Measurements from ENCODE around the gene KCNN2.

Gene KCNN2

GRCh38 chr5:114332925-114333324 lies 28.9 kb upstream of the KCNN2 start:
- no peak overlapping the region for H3K27ac ChIP-seq (ENCODE audit: low read depth, low read length)
- no peaks in the 10 kb centered on the region for H3K4me1 ChIP-seq (ENCODE audit: control insufficient read depth, insufficient read depth, low read length)
- no peaks in the 10 kb centered on the region for H3K36me3 ChIP-seq (ENCODE audit: control insufficient read depth, insufficient read depth, low read length)

GRCh38 chr5:114335391-114335790 lies 26.5 kb upstream of the KCNN2 start:
- Histone ChIP-seq H3K4me1 (ENCODE audit: control insufficient read depth, insufficient read depth, low read length) (no peaks in the 10 kb centered on the region), H3K27ac (ENCODE audit: low read depth, low read length) (no peak overlapping the region), H3K27me3 (ENCODE audit: control insufficient read depth, insufficient read depth, low read length) (no peaks in the 10 kb centered on the region), H3K9ac (ENCODE audit: low read length) (no peak overlapping the region), H3K36me3 (ENCODE audit: control insufficient read depth, insufficient read depth, low read length) (no peaks in the 10 kb centered on the region), H3K4me3 (ENCODE audit: low read length) (no peak overlapping the region)

More at GRCh38 chr5:114332925-114333324, 28.9 kb upstream of the KCNN2 start:
- H3K9ac ChIP-seq (ENCODE audit: low read length) = no peak overlapping the region
- no peaks in the 10 kb centered on the region for H3K27me3 ChIP-seq (ENCODE audit: control insufficient read depth, insufficient read depth, low read length)
- H3K4me3 ChIP-seq (ENCODE audit: low read length) = no peak overlapping the region

DNA sequence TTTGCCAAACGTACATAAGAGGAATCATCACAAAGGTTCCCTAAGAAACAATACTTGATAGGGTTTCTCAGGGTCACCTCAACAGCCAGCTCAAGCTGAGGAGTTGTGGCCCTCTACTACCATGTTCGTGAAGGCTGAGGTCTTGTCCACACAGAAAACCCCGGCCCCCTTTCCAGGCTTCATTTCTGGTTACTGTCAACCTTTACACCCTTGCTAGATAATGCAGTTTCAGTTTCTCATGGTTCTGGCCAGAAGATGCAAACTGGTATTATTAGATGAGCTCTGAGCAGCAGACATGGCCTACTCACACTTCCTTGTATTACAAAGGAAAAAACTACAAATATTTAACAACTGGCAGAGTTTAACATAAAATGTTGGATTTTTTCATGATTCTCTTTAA lies 22.8 kb upstream of the KCNN2 start:
- Histone ChIP-seq H3K4me3 (ENCODE audit: low read length) (no peak overlapping the region), H3K36me3 (ENCODE audit: control insufficient read depth, insufficient read depth, low read length) (no peaks in the 10 kb centered on the region), H3K27ac (ENCODE audit: low read depth, low read length) (no peak overlapping the region), H3K9ac (ENCODE audit: low read length) (no peak overlapping the region), H3K4me1 (ENCODE audit: control insufficient read depth, insufficient read depth, low read length) (no peaks in the 10 kb centered on the region), H3K27me3 (ENCODE audit: control insufficient read depth, insufficient read depth, low read length) (no peaks in the 10 kb centered on the region)

GRCh38 chr5:114346181-114346580 lies 15.7 kb upstream of the KCNN2 start:
- no peak overlapping the region for H3K27ac ChIP-seq (ENCODE audit: low read depth, low read length)
- H3K9ac ChIP-seq (ENCODE audit: low read length) = no peak overlapping the region
- no peaks in the 10 kb centered on the region for H3K27me3 ChIP-seq (ENCODE audit: control insufficient read depth, insufficient read depth, low read length)
- no peak overlapping the region for H3K4me3 ChIP-seq (ENCODE audit: low read length)
- no peaks in the 10 kb centered on the region for H3K36me3 ChIP-seq (ENCODE audit: control insufficient read depth, insufficient read depth, low read length)
- no peaks in the 10 kb centered on the region for H3K4me1 ChIP-seq (ENCODE audit: control insufficient read depth, insufficient read depth, low read length)

GRCh38 chr5:114355086-114355830 lies 6.6 kb upstream of the KCNN2 start:
- Histone ChIP-seq H3K27ac (ENCODE audit: low read depth, low read length) (no peak overlapping the region), H3K36me3 (ENCODE audit: control insufficient read depth, insufficient read depth, low read length) (no peaks in the 10 kb centered on the region), H3K27me3 (ENCODE audit: control insufficient read depth, insufficient read depth, low read length) (no peaks in the 10 kb centered on the region), H3K4me1 (ENCODE audit: control insufficient read depth, insufficient read depth, low read length) (no peaks in the 10 kb centered on the region), H3K4me3 (ENCODE audit: low read length) (no peak overlapping the region), H3K9ac (ENCODE audit: low read length) (no peak overlapping the region)

DNA sequence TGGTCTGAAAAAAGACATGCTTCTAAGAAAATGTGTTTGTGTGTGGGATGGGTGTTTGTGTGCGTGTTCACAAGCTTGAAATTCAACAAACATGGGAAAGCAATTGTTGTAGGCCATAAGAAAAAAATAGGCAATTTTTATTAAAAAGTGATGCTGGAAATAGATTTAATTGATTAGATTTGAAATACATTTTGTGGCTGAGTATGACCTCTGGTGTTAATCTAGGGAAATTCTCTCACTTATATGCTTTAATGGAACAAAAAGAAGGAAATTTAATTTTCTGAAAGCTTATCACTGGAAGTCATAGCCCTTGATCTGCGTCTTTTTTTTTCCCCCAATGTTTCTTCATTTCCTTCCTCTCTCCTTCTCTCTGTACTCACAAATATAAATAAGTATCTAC lies 3.5 kb upstream of the KCNN2 start:
- H3K4me1 ChIP-seq (ENCODE audit: control insufficient read depth, insufficient read depth, low read length) = no peaks in the 10 kb centered on the region
- no peak overlapping the region for H3K4me3 ChIP-seq (ENCODE audit: low read length)
- H3K27ac ChIP-seq (ENCODE audit: low read depth, low read length) = no peak overlapping the region
- no peak overlapping the region for H3K9ac ChIP-seq (ENCODE audit: low read length)
- no peaks in the 10 kb centered on the region for H3K27me3 ChIP-seq (ENCODE audit: control insufficient read depth, insufficient read depth, low read length)
- H3K36me3 ChIP-seq (ENCODE audit: control insufficient read depth, insufficient read depth, low read length) = no peaks in the 10 kb centered on the region

DNA sequence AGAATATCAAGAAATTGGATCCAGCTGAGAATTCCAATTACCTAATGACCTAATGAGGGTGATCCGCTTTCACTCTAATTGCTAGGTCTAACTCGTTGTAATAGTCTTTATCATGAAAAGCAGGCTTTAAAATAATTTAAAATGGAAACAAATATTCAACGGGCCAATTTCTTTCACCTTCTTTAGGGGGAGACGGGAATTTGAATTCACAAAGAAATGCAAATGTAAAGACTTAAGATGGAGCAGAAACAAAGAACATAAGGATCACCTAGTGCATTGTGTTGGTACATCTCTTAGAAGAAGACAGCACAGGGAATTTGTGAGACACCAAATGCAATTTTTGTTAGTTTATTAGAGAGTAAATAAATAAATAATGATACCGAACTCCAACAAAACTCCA lies 1.5 kb upstream of the KCNN2 start:
- H3K27ac ChIP-seq (ENCODE audit: low read depth, low read length) = no peak overlapping the region
- H3K36me3 ChIP-seq (ENCODE audit: control insufficient read depth, insufficient read depth, low read length) = no peaks in the 10 kb centered on the region
- peaks cover 4% of the 10 kb centered on the region for H3K27me3 ChIP-seq (ENCODE audit: control insufficient read depth, insufficient read depth, low read length)
- no peak overlapping the region for H3K9ac ChIP-seq (ENCODE audit: low read length)
- H3K4me1 ChIP-seq (ENCODE audit: control insufficient read depth, insufficient read depth, low read length) = no peaks in the 10 kb centered on the region
- H3K4me3 ChIP-seq (ENCODE audit: low read length) = peak overlapping the region; percentile 58

DNA sequence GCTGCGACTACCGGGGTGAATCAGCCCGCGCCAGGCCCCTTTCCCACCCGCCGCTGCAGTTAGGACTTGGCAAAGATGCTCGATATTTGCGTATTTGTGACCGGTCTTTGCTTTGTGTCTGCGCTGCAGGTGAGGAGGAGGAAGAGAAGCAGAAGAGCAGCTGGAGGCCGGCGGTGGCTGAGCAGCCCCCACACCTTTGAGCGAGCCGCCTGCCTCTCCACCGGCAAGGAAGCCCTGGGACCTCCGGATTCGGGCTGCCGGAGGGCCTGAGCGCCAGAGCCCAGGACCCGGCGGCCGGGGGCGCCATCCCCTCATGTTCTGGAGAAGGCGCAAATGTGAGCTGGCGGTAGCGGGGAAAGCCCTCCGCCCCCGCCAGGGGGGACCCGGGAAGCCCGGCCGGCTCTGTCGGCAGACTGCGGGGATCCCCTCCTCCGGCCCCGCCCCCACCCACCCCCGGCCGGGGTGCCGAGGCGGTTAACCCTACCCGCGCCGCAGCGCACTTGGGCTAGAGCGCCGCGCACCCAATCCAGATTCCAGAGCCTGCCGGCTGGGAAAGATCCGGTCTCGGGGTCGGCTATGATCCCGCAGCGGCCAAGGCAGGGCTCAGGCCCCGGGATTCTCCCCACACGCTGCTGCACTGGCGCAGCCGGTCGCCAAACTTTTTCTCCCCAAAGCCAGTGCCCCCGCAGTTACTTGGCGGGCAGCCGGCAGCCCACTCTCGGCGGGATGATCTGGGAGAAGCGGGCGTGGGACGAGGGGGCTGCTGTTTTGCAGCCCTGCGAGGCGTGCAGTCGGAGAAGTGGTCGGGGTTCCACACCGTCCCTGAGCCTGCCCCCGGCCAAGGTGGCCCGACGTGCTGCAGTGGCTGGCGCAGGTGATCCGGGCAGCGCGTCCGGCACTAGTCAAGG lies 800 bp upstream of the KCNN2 start:
- peaks cover 4% of the 10 kb centered on the region for H3K27me3 ChIP-seq (ENCODE audit: control insufficient read depth, insufficient read depth, low read length)
- H3K27ac ChIP-seq (ENCODE audit: low read depth, low read length) = peak overlapping the region; percentile 24

DNA sequence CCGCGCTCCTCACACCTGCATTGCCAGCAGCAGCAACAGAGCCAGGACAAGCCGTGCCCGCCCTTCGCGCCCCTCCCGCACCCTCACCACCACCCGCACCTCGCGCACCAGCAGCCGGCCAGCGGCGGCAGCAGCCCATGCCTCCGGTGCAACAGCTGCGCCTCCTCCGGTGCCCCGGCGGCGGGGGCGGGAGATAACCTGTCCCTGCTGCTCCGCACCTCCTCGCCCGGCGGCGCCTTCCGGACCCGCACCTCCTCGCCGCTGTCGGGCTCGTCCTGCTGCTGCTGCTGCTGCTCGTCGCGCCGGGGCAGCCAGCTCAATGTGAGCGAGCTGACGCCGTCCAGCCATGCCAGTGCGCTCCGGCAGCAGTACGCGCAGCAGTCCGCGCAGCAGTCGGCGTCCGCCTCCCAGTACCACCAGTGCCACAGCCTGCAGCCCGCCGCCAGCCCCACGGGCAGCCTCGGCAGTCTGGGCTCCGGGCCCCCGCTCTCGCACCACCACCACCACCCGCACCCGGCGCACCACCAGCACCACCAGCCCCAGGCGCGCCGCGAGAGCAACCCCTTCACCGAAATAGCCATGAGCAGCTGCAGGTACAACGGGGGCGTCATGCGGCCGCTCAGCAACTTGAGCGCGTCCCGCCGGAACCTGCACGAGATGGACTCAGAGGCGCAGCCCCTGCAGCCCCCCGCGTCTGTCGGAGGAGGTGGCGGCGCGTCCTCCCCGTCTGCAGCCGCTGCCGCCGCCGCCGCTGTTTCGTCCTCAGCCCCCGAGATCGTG lies 517 bp downstream of the KCNN2 start:
- Histone ChIP-seq H3K27ac (ENCODE audit: low read depth, low read length) (no peak overlapping the region), H3K4me3 (ENCODE audit: low read length) (peak overlapping the region; percentile 70), H3K9ac (ENCODE audit: low read length) (no peak overlapping the region), H3K36me3 (ENCODE audit: control insufficient read depth, insufficient read depth, low read length) (no peaks in the 10 kb centered on the region), H3K27me3 (ENCODE audit: control insufficient read depth, insufficient read depth, low read length) (peaks cover 4% of the 10 kb centered on the region), H3K4me1 (ENCODE audit: control insufficient read depth, insufficient read depth, low read length) (no peaks in the 10 kb centered on the region)

More for the DNA sequence above, 800 bp upstream of the KCNN2 start:
- Histone ChIP-seq H3K9ac (ENCODE audit: low read length) (peak overlapping the region; percentile 40), H3K36me3 (ENCODE audit: control insufficient read depth, insufficient read depth, low read length) (no peaks in the 10 kb centered on the region), H3K4me3 (ENCODE audit: low read length) (peak overlapping the region; percentile 70), H3K4me1 (ENCODE audit: control insufficient read depth, insufficient read depth, low read length) (no peaks in the 10 kb centered on the region)

DNA sequence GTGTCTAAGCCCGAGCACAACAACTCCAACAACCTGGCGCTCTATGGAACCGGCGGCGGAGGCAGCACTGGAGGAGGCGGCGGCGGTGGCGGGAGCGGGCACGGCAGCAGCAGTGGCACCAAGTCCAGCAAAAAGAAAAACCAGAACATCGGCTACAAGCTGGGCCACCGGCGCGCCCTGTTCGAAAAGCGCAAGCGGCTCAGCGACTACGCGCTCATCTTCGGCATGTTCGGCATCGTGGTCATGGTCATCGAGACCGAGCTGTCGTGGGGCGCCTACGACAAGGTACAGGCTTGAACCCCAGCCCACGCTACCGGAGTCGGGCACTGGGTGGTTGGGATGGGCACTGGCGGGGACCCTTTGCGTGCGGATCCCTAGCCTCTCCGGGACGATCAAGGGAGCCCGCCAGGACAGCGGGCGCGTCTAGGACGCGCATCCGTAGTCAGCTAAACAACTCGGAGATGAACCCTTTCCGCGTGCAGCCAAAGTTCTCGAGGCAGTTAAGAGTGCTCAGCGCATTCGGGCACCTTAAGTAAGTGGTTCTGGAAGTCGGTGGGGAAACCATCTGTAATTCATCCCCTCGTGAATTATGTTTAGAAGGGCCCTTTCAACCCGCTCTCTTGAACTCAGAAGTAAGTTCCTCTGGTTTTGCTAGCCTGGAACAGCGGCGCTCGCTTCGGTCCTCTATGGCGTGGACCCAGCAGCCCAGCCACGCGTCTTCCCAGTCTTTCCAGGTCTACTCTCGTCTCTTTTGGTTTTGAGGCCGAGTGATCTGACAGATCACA lies 1.3 kb downstream of the KCNN2 start:
- Histone ChIP-seq H3K4me1 (ENCODE audit: control insufficient read depth, insufficient read depth, low read length) (no peaks in the 10 kb centered on the region), H3K27me3 (ENCODE audit: control insufficient read depth, insufficient read depth, low read length) (peaks cover 4% of the 10 kb centered on the region), H3K36me3 (ENCODE audit: control insufficient read depth, insufficient read depth, low read length) (no peaks in the 10 kb centered on the region), H3K27ac (ENCODE audit: low read depth, low read length) (no peak overlapping the region), H3K9ac (ENCODE audit: low read length) (no peak overlapping the region), H3K4me3 (ENCODE audit: low read length) (peak overlapping the region; percentile 70)

- Histone ChIP-seq H3K27me3 (ENCODE audit: control insufficient read depth, insufficient read depth, low read length) (peaks cover 4% of the 10 kb centered on the region), H3K27ac (ENCODE audit: low read depth, low read length) (no peak overlapping the region), H3K4me1 (ENCODE audit: control insufficient read depth, insufficient read depth, low read length) (no peaks in the 10 kb centered on the region), H3K4me3 (ENCODE audit: low read length) (no peak overlapping the region), H3K36me3 (ENCODE audit: control insufficient read depth, insufficient read depth, low read length) (no peaks in the 10 kb centered on the region), H3K9ac (ENCODE audit: low read length) (no peak overlapping the region)
These were observed 2.0 kb downstream of the KCNN2 start for GRCh38 chr5:114363837-114364236.
